Adrenal gland (tissue), 12 donors: ENCODE data around the gene TNFRSF19. TPM values are rescaled to one million over a fixed set of nuclear protein-coding genes. Genes with fewer than 3 reads are reported as not detected.

Experiments used
- DNase-seq, 7 donors: peaks; one replicate each; pipeline ENCODE4 v3.0.0-alpha.2; 2019 to 2020
- H3K27ac ChIP-seq, 5 donors: fragments of 200-600 bp; sonication (generic) in 4 of 5; 1 replicate in 3 of 5; 2 replicates in 2 of 5; pipeline versions ENCODE4 v1.5.1 to v1.8.0; 2016 to 2020; ENCODE audit warnings: mild to moderate bottlenecking in 1 of 5
- H3K27me3 ChIP-seq: fragments of 200-600 bp; 2 replicates; pipeline ENCODE4 v1.8.0; 2021
- H3K36me3 ChIP-seq, 2 donors: fragments of 200-600 bp; replicated peaks in 1 of 2; 1 replicate in 1 of 2; 2 replicates in 1 of 2; pipeline versions ENCODE4 v1.5.1 to v1.8.0; 2018 to 2022
- H3K4me1 ChIP-seq, 2 donors: fragments of 200-600 bp; replicated peaks in 1 of 2; 1 replicate in 1 of 2; 2 replicates in 1 of 2; pipeline versions ENCODE4 v1.5.1 to v1.8.0; 2018 to 2021
- H3K4me3 ChIP-seq, 4 donors: fragments of 200-600 bp; sonication (generic) in 3 of 4; one replicate each; pipeline ENCODE4 v1.5.1; 2016 to 2018
- H3K9me3 ChIP-seq, 3 donors: fragments of 200-600 bp; sonication (generic) in 1 of 3; replicated peaks in 1 of 3; 1 replicate in 2 of 3; 2 replicates in 1 of 3; pipeline versions ENCODE4 v1.5.1 to v1.8.0; 2016 to 2021
- POLR2A ChIP-seq, 2 donors: fragments of 450-650 bp; IDR thresholded peaks; one replicate each; pipeline ENCODE4 v1.6.1; 2017; ENCODE audit warnings: antibody characterized with exemption in 2 of 2, mild to moderate bottlenecking in 2 of 2, moderate library complexity in 1 of 2
- WGBS, 4 donors: extraction: QIAGEN DNeasy Blood & Tissue Kit in 2 of 4; methylation state at CpG; one replicate each; pipeline versions ENCODE4 v1.1.5 to v1.1.7; 2013 to 2017; 5-methylcytosine and 5-hydroxymethylcytosine counted together
- intact Hi-C, 2 donors: fragments of 100-400 bp; cut with DNase I; formaldehyde crosslinking; loops; one replicate each; pipeline versions ENCODE4 v1.14.1 to v1.15.0; 2022 to 2023
- polyA plus RNA-seq, 3 donors: library from polyadenylated mRNA; stranded (reverse); fragments of 200-250 nt in 2 of 3; fragments of 350-450 nt in 1 of 3; fragmentation: Illumina TruSeq in 1 of 3; extraction: RNeasy Lipid Tissue Mini Kit (QIAGEN cat#74804) in 1 of 3; gene quantifications; one replicate each; pipeline ENCODE4 v1.2.3, GENCODE V29; 2013 to 2014
- total RNA-seq, 9 donors: library from RNA; depleted of rRNA in 4 of 9; stranded (reverse); fragments of >200 nt in 4 of 9; fragments of 120-200 nt in 1 of 9; fragmentation: NEBNext Ultra II Directional in 1 of 9; extraction: Animal tissue kit (Norgen Biotek cat#: 25700) in 1 of 9; gene quantifications; one replicate each; pipeline versions ENCODE4 v1.1.0 to v1.2.4, GENCODE V29; 2013 to 2023
- TF ChIP-seq, protein P1 (sequence below), 6 experiments: fragments of 450-650 bp in 4 of 6; fragments of 200-600 bp in 2 of 6; sonication (generic) in 1 of 6; IDR thresholded peaks; 1 replicate in 5 of 6; 2 replicates in 1 of 6; pipeline versions ENCODE4 v1.5.1 to v1.8.0; 2016 to 2021; ENCODE audit warnings: antibody characterized with exemption in 6 of 6, mild to moderate bottlenecking in 2 of 6, moderate library complexity in 1 of 6
- donor health status: healthy with polysubstance abuse.
- donor health status: Bipolar disorder and iron deficiency.
- donor health status: DM: yes; HTN: yes; CAD: no.
- donor health status: DM: no; HTN: no; CAD: no.
- donor health status: DM: no; HTN: no; CAD: no.
- donor health status: DM: yes; HTN: yes; CAD: no.

Gene TNFRSF19
- total and polyA plus RNA-seq, 12 donors: 0.88 to 6.7 (median 3.3) TPM

DNA sequence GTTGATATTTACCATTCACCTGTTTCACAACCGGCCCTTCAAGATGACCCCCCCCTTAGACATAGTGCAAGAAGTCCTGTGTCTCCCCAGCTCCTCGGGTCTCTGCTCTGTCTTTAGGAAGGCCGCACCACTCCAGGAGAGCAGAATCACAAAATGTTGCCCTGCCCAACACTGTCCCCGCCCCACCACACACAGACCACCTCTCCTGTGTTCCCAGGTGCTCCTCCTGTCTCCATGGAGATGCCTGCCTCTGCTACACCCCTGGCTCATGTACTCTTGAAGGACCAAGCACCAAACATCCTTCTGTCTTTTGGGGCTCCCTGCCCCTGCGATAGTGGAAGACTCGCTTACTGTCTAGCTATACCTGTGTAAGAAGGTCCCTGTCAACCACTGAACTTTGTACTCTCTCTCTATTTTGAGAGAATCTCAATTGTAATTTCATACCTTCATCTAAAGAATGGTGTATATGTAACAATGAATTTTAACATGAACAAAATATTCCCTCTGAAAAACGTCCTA, 9.6 kb upstream of the TNFRSF19 start:
- H3K4me1 ChIP-seq: peaks cover 5 to 8% of the 10 kb centered on the region in 2 donors
- no peaks in the 10 kb centered on the region for H3K36me3 ChIP-seq
- H3K4me3 ChIP-seq: no peak overlapping the region
- WGBS, 4 donors: 89 to 95% (median 91%) methylated on average over 7 of the region's 7 CpGs
- intact Hi-C loops: no loop called here
- no peaks in the 10 kb centered on the region for H3K9me3 ChIP-seq
- DNase-seq: no peak
- H3K27ac ChIP-seq: no peak overlapping the region
- H3K27me3 ChIP-seq: peaks cover 3% of the 10 kb centered on the region
- TF ChIP-seq, protein P1, sequence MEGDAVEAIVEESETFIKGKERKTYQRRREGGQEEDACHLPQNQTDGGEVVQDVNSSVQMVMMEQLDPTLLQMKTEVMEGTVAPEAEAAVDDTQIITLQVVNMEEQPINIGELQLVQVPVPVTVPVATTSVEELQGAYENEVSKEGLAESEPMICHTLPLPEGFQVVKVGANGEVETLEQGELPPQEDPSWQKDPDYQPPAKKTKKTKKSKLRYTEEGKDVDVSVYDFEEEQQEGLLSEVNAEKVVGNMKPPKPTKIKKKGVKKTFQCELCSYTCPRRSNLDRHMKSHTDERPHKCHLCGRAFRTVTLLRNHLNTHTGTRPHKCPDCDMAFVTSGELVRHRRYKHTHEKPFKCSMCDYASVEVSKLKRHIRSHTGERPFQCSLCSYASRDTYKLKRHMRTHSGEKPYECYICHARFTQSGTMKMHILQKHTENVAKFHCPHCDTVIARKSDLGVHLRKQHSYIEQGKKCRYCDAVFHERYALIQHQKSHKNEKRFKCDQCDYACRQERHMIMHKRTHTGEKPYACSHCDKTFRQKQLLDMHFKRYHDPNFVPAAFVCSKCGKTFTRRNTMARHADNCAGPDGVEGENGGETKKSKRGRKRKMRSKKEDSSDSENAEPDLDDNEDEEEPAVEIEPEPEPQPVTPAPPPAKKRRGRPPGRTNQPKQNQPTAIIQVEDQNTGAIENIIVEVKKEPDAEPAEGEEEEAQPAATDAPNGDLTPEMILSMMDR (IDR thresholded peaks at IDR 0.05): no peak
- TF ChIP-seq POLR2A (IDR thresholded peaks at IDR 0.05): no peak

DNA sequence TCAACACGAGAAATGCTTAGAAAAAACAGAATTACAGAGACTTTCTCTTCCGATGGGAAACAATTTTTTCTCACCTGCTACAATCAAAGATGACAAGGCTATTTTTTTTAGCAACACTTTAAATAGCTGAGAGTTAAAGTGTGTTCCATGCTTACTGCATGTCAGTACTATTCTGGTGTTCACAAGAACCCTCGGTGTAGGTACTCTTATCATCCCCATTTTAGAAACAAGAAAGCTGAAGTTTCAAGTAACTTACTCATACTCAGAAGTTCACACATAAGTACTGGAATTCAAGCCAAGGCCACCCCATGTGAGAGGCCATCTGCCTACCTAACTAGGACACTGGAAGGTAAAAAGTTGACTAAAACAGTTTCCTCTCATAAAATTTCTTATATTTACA, 9.0 kb upstream of the TNFRSF19 start:
- WGBS, 4 donors: 59 to 73% (median 62%) methylated on average over 3 of the region's 3 CpGs
- Histone ChIP-seq H3K4me3 (no peak overlapping the region), H3K9me3 (no peaks in the 10 kb centered on the region), H3K27ac (no peak overlapping the region), H3K4me1 (peaks cover 5 to 8% of the 10 kb centered on the region in 2 donors), H3K36me3 (no peaks in the 10 kb centered on the region), H3K27me3 (peaks cover 3% of the 10 kb centered on the region)
- DNase-seq: no peak
- TF ChIP-seq POLR2A (IDR thresholded peaks at IDR 0.05): no peak
- TF ChIP-seq, protein P1 (IDR thresholded peaks at IDR 0.05): no peak
- intact Hi-C loops: no loop called here

DNA sequence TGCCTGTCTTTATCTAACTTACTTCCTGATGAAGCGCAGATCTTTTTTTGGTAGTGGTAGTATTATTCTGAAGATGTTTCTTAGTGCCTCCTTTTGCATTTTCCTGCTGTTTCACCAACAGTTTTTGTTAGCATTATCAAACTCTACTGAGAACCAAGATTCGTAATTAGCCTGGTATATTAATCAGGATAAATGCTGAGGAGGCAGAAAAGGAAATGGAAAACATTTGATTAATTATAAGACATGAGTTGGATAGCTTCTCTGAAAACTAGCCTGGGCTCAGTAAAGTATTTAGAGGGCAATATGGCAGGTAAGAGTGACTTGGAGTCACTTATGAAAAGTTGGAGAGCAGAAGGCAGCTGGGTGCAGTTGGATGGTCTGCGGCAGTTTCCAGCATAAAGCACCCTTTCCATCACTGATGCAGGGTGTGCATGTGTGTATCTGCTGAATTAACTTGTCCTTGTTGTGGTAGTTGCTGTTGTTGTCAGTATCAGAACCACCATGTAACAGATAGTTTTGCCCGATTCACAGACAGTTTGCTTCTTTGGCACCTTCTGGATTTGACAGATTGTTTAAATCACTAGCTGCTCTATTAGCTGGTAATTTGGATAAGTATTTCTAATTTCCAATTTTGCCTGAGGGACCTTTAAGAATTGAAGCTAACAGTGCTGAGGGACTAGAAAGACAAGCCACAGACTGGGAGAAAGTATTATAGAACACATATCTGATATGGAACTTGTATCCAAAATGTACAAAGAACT, 6.9 kb upstream of the TNFRSF19 start:
- H3K27ac ChIP-seq: no peak overlapping the region
- no peak for DNase-seq
- no peak overlapping the region for H3K4me3 ChIP-seq
- TF ChIP-seq POLR2A (IDR thresholded peaks at IDR 0.05): no peak
- TF ChIP-seq, protein P1 (IDR thresholded peaks at IDR 0.05): no peak
- H3K9me3 ChIP-seq: no peaks in the 10 kb centered on the region
- no peaks in the 10 kb centered on the region for H3K36me3 ChIP-seq
- 86 to 94% (median 88%) methylated on average over 4 of the region's 4 CpGs for WGBS, 4 donors
- peaks cover 5 to 8% of the 10 kb centered on the region in 2 donors for H3K4me1 ChIP-seq
- peaks cover 3% of the 10 kb centered on the region for H3K27me3 ChIP-seq
- intact Hi-C loops: no loop called here

DNA sequence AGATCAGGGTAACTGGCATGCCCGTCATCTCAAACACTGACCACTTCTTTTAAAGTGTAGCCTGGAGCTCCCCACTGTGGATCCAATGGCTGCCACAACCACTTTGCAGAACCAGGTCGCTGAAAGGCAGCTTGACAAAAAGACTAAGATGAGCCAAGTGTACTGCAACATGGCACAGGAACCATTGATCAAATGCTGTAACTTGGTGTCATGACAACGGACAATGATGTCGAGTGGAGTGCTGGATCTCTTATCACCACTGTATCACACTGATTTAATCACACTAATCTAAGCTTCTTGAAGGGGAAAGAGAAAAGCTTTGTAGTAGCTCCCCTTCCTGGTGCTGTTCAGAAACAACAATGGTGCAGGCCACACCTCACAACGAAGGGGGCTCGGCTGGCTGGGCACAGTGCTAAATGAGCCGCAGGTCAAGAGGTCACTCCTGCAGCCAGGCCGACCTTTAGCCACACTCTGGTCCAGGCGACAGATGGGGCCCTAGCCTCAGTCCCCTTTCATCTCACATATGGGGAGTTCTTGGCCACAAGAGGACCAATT, 2.2 kb upstream of the TNFRSF19 start:
- Histone ChIP-seq H3K4me1 (no peaks in the 10 kb centered on the region), H3K27ac (no peak overlapping the region), H3K4me3 (no peak overlapping the region), H3K27me3 (peaks cover 12% of the 10 kb centered on the region), H3K9me3 (no peaks in the 10 kb centered on the region), H3K36me3 (no peaks in the 10 kb centered on the region)
- intact Hi-C loops: no loop called here
- WGBS, 4 donors: 47 to 76% (median 70%) methylated on average over 8 to 9 of the region's 9 CpGs
- DNase-seq: no peak
- TF ChIP-seq, protein P1 (IDR thresholded peaks at IDR 0.05): no peak
- TF ChIP-seq POLR2A (IDR thresholded peaks at IDR 0.05): no peak
